K562 treated with DMSO at 1 percent for 12 hours (cell line): Measurements from ENCODE around the gene RBFOX1. TPM values are rescaled to one million over a fixed set of nuclear protein-coding genes. Genes with fewer than 3 reads are reported as not detected.

ENCODE experiments used
- total RNA-seq: library from RNA; unstranded; fragments of 300-600 nt; gene quantifications from 2 replicates; pipeline ENCODE4 v1.2.3, GENCODE V29; 2022; ENCODE audit not compliant: insufficient read depth

Gene RBFOX1
- total RNA-seq = not detected in 2 replicates

GRCh38 chr16:7332611-7333010 is at the start of gene RBFOX1:
Gene RBFOX1 (plus strand): TSS chr16:7332845.

